Osteocyte (in vitro differentiated cells): ENCODE measurements around the gene UBXN1. TPM values are rescaled to one million over a fixed set of nuclear protein-coding genes. Genes with fewer than 3 reads are reported as not detected.
"Not testable (repeated sequence)": the region's sequence is repeated elsewhere in the genome, so short reads cannot be mapped to it uniquely, and the experiment has no call there.

Experiments used
- DNase-seq: peaks from one replicate; pipeline ENCODE4 v3.0.0; 2021; ENCODE audit warnings: mixed read lengths; ENCODE audit not compliant: unreplicated experiment; ENCODE audit errors: extremely low spot score
- H3K27ac Mint-ChIP-seq: one replicate; pipeline ENCODE4 v1.8.0; 2021; ENCODE audit warnings: mild to moderate bottlenecking, mixed read lengths; ENCODE audit not compliant: unreplicated experiment
- H3K27me3 Mint-ChIP-seq: one replicate; pipeline ENCODE4 v1.8.0; 2021; ENCODE audit warnings: mixed read lengths; ENCODE audit not compliant: unreplicated experiment
- H3K36me3 Mint-ChIP-seq: one replicate; pipeline ENCODE4 v1.8.0; 2021; ENCODE audit warnings: mixed read lengths; ENCODE audit not compliant: unreplicated experiment
- H3K4me1 Mint-ChIP-seq: one replicate; pipeline ENCODE4 v1.8.0; 2021; ENCODE audit warnings: mixed read lengths; ENCODE audit not compliant: unreplicated experiment
- H3K4me3 Mint-ChIP-seq: one replicate; pipeline ENCODE4 v1.8.0; 2021; ENCODE audit warnings: mild to moderate bottlenecking, moderate library complexity, mixed read lengths; ENCODE audit not compliant: unreplicated experiment
- H3K9me3 Mint-ChIP-seq: one replicate; pipeline ENCODE4 v1.8.0; 2021; ENCODE audit warnings: mixed read lengths; ENCODE audit not compliant: unreplicated experiment
- total RNA-seq: library from RNA; stranded (reverse); gene quantifications from 2 replicates; pipeline ENCODE4 v1.2.1, GENCODE V29; 2021
- TF ChIP-seq, protein P1 (sequence below): fragments of 200-600 bp; sonication (generic); IDR thresholded peaks from 2 replicates; pipeline ENCODE4 v1.5.0; 2021; ENCODE audit warnings: antibody characterized with exemption, mild to moderate bottlenecking, moderate library complexity

Gene UBXN1
- total RNA-seq, 1 donor from 2014 or later, result 132 TPM

DNA sequence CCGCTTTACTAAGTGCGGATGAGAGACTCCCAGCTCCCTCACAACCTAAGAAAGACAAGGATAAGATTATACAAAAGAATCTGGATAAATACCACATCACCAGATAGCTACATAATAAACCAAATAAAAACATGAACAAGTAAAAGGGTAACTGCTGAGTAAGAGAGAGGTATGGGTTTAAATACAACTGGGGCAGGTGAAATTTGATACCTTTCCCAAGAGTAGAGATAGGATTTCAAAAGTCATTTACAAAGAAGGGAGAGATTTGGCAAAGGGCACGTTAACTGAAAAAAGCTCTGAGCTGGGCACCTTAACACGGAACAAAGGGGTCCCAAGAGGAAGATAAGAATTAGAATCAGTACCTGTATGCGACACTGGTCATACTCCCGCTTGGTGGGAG is 1.7 kb downstream of the UBXN1 start:
- Mint-ChIP-seq H3K27ac (no peak overlapping the region), H3K9me3 (no peaks in the 10 kb centered on the region), H3K27me3 (no peaks in the 10 kb centered on the region), H3K4me3 (peak overlapping the region; percentile 50), H3K36me3 (peaks cover 21% of the 10 kb centered on the region), H3K4me1 (peaks cover 48% of the 10 kb centered on the region)
- no peak for DNase-seq
- TF ChIP-seq, protein P1, sequence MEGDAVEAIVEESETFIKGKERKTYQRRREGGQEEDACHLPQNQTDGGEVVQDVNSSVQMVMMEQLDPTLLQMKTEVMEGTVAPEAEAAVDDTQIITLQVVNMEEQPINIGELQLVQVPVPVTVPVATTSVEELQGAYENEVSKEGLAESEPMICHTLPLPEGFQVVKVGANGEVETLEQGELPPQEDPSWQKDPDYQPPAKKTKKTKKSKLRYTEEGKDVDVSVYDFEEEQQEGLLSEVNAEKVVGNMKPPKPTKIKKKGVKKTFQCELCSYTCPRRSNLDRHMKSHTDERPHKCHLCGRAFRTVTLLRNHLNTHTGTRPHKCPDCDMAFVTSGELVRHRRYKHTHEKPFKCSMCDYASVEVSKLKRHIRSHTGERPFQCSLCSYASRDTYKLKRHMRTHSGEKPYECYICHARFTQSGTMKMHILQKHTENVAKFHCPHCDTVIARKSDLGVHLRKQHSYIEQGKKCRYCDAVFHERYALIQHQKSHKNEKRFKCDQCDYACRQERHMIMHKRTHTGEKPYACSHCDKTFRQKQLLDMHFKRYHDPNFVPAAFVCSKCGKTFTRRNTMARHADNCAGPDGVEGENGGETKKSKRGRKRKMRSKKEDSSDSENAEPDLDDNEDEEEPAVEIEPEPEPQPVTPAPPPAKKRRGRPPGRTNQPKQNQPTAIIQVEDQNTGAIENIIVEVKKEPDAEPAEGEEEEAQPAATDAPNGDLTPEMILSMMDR, result no peak

DNA sequence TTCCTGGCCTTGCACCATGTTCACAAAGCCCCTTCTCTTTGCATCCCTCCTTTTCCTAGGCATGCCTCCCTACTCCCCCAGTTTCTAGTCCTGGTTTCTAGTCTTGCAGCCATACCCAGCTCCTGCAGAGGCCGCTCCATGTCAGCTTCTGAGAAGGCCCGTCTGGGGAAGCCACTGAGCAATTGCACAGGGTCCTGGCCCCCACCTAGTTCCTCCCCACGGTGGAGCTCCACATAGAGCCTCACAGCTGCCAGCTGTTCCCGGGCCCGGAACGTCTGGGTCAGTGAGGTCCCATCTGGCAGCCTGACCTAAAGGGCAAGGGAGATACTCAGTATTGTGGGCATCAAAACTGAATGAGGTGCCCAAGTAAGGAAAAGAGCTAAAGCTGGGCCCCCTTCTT is 2.2 kb downstream of the UBXN1 start:
- no peaks in the 10 kb centered on the region for H3K9me3 Mint-ChIP-seq
- H3K27ac Mint-ChIP-seq, result no peak overlapping the region
- peaks cover 50% of the 10 kb centered on the region for H3K4me1 Mint-ChIP-seq
- TF ChIP-seq, protein P1, result no peak
- H3K36me3 Mint-ChIP-seq, result peaks cover 21% of the 10 kb centered on the region
- DNase-seq, result no peak
- peak overlapping the region; percentile 50 for H3K4me3 Mint-ChIP-seq
- no peaks in the 10 kb centered on the region for H3K27me3 Mint-ChIP-seq

DNA sequence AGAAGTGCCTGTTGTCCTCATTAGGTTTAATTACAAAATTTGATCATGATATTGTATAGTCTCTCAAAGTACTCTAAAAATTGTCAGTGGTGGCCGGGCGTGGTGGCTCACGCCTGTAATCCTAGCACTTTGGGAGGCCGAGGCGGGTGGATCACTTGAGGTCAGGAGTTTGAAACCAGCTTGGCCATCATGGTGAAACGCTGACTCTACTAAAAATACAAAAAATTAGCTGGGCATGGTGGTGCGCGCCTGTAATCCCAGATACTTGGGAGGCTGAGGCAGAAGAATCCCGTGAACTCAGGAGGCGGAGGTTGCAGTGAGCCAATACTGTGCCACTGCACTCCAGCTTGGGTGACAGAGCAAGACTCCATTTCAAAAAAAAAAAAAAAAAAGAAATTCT is 3.5 kb downstream of the UBXN1 start:
- Mint-ChIP-seq H3K36me3 (peaks cover 22% of the 10 kb centered on the region), H3K4me1 (peaks cover 54% of the 10 kb centered on the region)
- not testable (repeated sequence) for H3K27ac Mint-ChIP-seq, DNase-seq, H3K4me3 Mint-ChIP-seq, H3K9me3 Mint-ChIP-seq, H3K27me3 Mint-ChIP-seq

DNA sequence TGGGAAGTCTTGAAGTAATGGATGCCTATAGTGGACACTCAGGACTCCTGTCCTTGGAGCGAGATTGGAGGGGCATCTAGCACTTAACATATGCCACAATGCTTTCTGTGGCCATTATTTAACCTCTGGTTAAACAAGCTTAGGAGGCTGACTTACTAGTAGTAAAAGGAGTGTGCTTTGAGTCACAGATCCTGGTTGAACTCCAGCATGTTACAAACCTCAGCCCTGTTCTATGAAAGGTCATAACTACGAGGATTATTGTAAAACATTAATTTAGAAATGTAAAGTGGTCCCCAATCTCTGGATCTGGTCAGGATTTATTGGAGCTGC is 5.7 kb downstream of the UBXN1 start:
- Mint-ChIP-seq H3K36me3 (peaks cover 24% of the 10 kb centered on the region), H3K27ac (peak overlapping the region; percentile 94), H3K9me3 (no peaks in the 10 kb centered on the region), H3K4me1 (peaks cover 50% of the 10 kb centered on the region), H3K27me3 (no peaks in the 10 kb centered on the region), H3K4me3 (peak overlapping the region; percentile 95)
- TF ChIP-seq, protein P1, result no peak
- no peak for DNase-seq

DNA sequence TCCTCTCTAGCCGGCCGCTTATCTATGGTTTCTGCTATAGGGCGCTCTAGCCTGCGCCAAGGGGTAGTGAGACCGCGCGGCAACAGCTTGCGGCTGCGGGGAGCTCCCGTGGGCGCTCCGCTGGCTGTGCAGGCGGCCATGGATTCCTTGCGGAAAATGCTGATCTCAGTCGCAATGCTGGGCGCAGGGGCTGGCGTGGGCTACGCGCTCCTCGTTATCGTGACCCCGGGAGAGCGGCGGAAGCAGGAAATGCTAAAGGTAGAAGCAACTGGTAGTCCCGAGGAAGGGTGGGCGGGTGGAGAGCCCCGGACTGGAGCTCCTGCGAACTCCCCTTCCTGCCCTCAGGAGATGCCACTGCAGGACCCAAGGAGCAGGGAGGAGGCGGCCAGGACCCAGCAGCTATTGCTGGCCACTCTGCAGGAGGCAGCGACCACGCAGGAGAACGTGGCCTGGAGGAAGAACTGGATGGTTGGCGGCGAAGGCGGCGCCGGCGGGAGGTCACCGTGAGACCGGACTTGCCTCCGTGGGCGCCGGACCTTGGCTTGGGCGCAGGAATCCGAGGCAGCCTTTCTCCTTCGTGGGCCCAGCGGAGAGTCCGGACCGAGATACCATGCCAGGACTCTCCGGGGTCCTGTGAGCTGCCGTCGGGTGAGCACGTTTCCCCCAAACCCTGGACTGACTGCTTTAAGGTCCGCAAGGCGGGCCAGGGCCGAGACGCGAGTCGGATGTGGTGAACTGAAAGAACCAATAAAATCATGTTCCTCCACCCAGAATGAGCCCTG is 7.1 kb downstream of the UBXN1 start, which contains the start of the genes LBHD1 and UQCC3:
LBHD1 (minus strand) TSS at position 660 of the 782 bp plus-strand sequence. CDS start 2,236 bp downstream, outside the sequence.
UQCC3 (plus strand) TSS at position 66 of the 782 bp plus-strand sequence; CDS start at position 139, 73 bp downstream.
- Mint-ChIP-seq H3K27ac (peak within 1 kb of the TSS; percentile 94), H3K4me1 (peaks cover 44% of the 10 kb centered on the region), H3K4me3 (peak within 1 kb of the TSS; percentile 95), H3K36me3 (peaks cover 15% of the 10 kb centered on the region), H3K9me3 (no peaks in the 10 kb centered on the region), H3K27me3 (no peaks in the 10 kb centered on the region)
- DNase-seq, result peak; percentile 89
- TF ChIP-seq, protein P1, result no peak
